B cell (primary cell): ENCODE data around the gene HSD11B2. TPM values are rescaled to one million over a fixed set of nuclear protein-coding genes. Genes with fewer than 3 reads are reported as not detected.
A peak's percentile ranks its signal among the peaks of the same experiment; 100 is the strongest.

ENCODE experiments used
- ATAC-seq: fragments of 200-7000 bp; cut with Tn5 transposase; one replicate; pipeline ENCODE4 v1.10.0; 2021; ENCODE audit warnings: low read depth, mild to moderate bottlenecking, moderate number of reproducible peaks, moderate library complexity
- CTCF ChIA-PET: fragments of 350-600 bp; sonication (Branson Sonifier 250); formaldehyde crosslinking; loops from one replicate; lab custom pipeline; 2021; ENCODE audit warnings: antibody characterized with exemption, inconsistent platforms; lab: Charles Lee
- POLR2A ChIA-PET: fragments of 350-600 bp; sonication (Branson Sonifier 250); formaldehyde crosslinking; loops from one replicate; lab custom pipeline; 2021; ENCODE audit warnings: antibody characterized with exemption; lab: Charles Lee
- DNase-seq: peaks from one replicate; pipeline ENCODE4 v3.0.0; 2013
- H2AFZ ChIP-seq: 2 replicates; pipeline ENCODE4 v1.6.1; 2012; ENCODE audit warnings: mild to moderate bottlenecking, low read depth, low read length; ENCODE audit not compliant: insufficient read depth, poor library complexity, severe bottlenecking
- H3K27ac ChIP-seq, 2 donors: 1 replicate in 1 of 2; 2 replicates in 1 of 2; pipeline ENCODE4 v1.5.1; 2012 to 2013; ENCODE audit warnings: low read length in 2 of 2, mild to moderate bottlenecking in 2 of 2, moderate library complexity in 1 of 2
- H3K27me3 ChIP-seq, 4 experiments: fragments of 200-600 bp in 1 of 4; sonication (generic) in 1 of 4; replicated peaks in 1 of 4; 1 replicate in 2 of 4; 2 replicates in 2 of 4; pipeline versions ENCODE4 v1.6.1 to v1.7.0; 2013 to 2016; ENCODE audit warnings: low read length in 3 of 4, mild to moderate bottlenecking in 2 of 4, mixed read lengths in 1 of 4, moderate library complexity in 1 of 4; ENCODE audit not compliant: insufficient read depth in 4 of 4, control insufficient read depth in 3 of 4; ENCODE audit errors: control extremely low read depth in 1 of 4
- H3K36me3 ChIP-seq, 2 experiments: replicated peaks in 1 of 2; 1 replicate in 1 of 2; 2 replicates in 1 of 2; pipeline versions ENCODE4 v1.6.1 to v1.7.1; 2013; ENCODE audit warnings: low read length in 1 of 2; ENCODE audit not compliant: insufficient read depth in 2 of 2, control insufficient read depth in 1 of 2; ENCODE audit errors: control extremely low read depth in 1 of 2, extremely low read depth in 1 of 2
- H3K4me1 ChIP-seq, 2 donors: fragments of 200-600 bp in 1 of 2; sonication (generic) in 1 of 2; 1 replicate in 1 of 2; 2 replicates in 1 of 2; pipeline versions ENCODE4 v1.5.1 to v1.6.1; 2013 to 2017; ENCODE audit warnings: low read length in 2 of 2; ENCODE audit not compliant: control insufficient read depth in 2 of 2, insufficient read depth in 2 of 2
- H3K4me2 ChIP-seq: replicated peaks from 2 replicates; pipeline ENCODE3; 2012; ENCODE audit warnings: mild to moderate bottlenecking, low read depth, low read length; ENCODE audit not compliant: poor library complexity, severe bottlenecking
- H3K4me3 ChIP-seq, 5 experiments: fragments of 200-600 bp in 1 of 5; sonication (generic) in 1 of 5; 1 replicate in 3 of 5; 2 replicates in 2 of 5; pipeline versions ENCODE4 v1.5.1 to v1.7.0; 2011 to 2016; ENCODE audit warnings: low read length in 4 of 5, mild to moderate bottlenecking in 4 of 5, low read depth in 2 of 5, control low read depth in 1 of 5, moderate library complexity in 1 of 5; ENCODE audit not compliant: insufficient read depth in 1 of 5; ENCODE audit errors: control extremely low read depth in 1 of 5, extremely low read depth in 1 of 5
- H3K79me2 ChIP-seq: fragments of 200-600 bp; sonication (generic); one replicate; pipeline ENCODE4 v1.6.0; 2016; ENCODE audit warnings: low read length; ENCODE audit not compliant: control insufficient read depth, insufficient read depth
- H3K9ac ChIP-seq: fragments of 200-600 bp; sonication (generic); 2 replicates; pipeline ENCODE4 v1.6.1; 2017; ENCODE audit warnings: mild to moderate bottlenecking, low read length, moderate library complexity
- H3K9me3 ChIP-seq, 3 donors: one replicate each; pipeline versions ENCODE4 v1.6.1 to v1.7.1; 2013; ENCODE audit warnings: low read length in 2 of 3; ENCODE audit not compliant: control insufficient read depth in 2 of 3, insufficient read depth in 1 of 3; ENCODE audit errors: control extremely low read depth in 1 of 3
- H4K20me1 ChIP-seq: 2 replicates; pipeline ENCODE4 v1.6.0; 2012; ENCODE audit warnings: mild to moderate bottlenecking, low read length; ENCODE audit not compliant: insufficient read depth, control insufficient read depth, poor library complexity, severe bottlenecking
- H3K27ac Mint-ChIP-seq: one replicate; pipeline ENCODE4 v1.8.0; 2021; ENCODE audit warnings: mixed read lengths
- H3K27me3 Mint-ChIP-seq: one replicate; pipeline ENCODE4 v1.8.0; 2021; ENCODE audit warnings: mixed read lengths
- H3K4me1 Mint-ChIP-seq: one replicate; pipeline ENCODE4 v1.8.0; 2021; ENCODE audit warnings: mixed read lengths
- H3K4me3 Mint-ChIP-seq: one replicate; pipeline ENCODE4 v1.8.0; 2021; ENCODE audit warnings: mixed read lengths
- H3K9me3 Mint-ChIP-seq: one replicate; pipeline ENCODE4 v1.8.0; 2022; ENCODE audit warnings: mixed read lengths; ENCODE audit not compliant: insufficient read depth
- EZH2 ChIP-seq: IDR thresholded peaks from 2 replicates; pipeline ENCODE4 v1.6.1; 2012; ENCODE audit warnings: borderline replicate concordance, low read depth, mild to moderate bottlenecking, moderate library complexity, low read length; ENCODE audit not compliant: insufficient read depth, poor library complexity, severe bottlenecking
- WGBS: methylation state at CpG from one replicate; pipeline ENCODE4 v1.1.5; 2013; ENCODE audit warnings: missing lambda C conversion rate; ENCODE audit not compliant: insufficient coverage; 5-methylcytosine and 5-hydroxymethylcytosine counted together
- intact Hi-C: fragments of 100-400 bp; cut with micrococcal nuclease; formaldehyde crosslinking; loops from one replicate; pipeline ENCODE4 v1.10.0; 2022
- polyA plus RNA-seq: library from polyadenylated mRNA; depleted of rRNA; stranded (reverse); fragments of >200 nt; gene quantifications from 2 replicates; pipeline ENCODE4 v1.2.3, GENCODE V29; 2012
- total RNA-seq, 2 donors: library from RNA; stranded (reverse); fragments of 120-200 nt in 1 of 2; gene quantifications; 1 replicate in 1 of 2; 2 replicates in 1 of 2; pipeline versions ENCODE4 v1.2.3 to v1.2.4, GENCODE V29; 2013 to 2022
- TF ChIP-seq, protein P1 (sequence below): fragments of 200-600 bp; IDR thresholded peaks from one replicate; pipeline ENCODE4 v1.8.0; 2022; ENCODE audit warnings: antibody characterized with exemption, mild to moderate bottlenecking

The HSD11B2 gene
- total and polyA plus RNA-seq, 2 donors (not counting 1 experiment from before 2014, with no cell fraction given): 0.09 TPM; not detected in 1

DNA sequence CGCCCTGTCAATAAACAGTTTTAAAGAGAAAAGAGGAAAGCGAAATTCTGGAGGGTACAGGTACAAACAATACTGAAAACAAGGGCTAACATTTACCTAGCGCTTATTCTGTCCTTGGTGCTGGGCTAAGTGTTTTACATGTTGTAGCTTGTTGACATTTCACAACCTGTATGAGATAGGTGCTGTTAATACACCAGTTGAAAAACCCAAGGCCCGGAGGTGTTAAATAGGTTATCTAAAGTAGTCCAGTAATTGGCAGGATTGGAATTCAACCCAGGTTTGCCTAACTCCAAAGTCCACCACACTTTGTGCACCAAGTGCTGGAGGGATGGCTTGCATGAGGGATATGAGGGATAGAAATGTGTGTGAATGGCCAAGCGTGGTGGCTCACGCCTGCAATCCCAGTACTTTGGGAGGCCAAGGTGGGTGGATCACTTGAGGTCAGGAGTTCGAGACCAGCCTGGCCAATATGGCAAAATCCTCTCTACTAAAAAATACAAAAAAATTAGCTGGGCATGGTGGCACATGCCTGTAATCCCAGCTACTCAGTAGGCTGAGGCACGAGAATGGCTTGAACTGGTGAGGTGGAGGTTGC lies 47.1 kb downstream of the HSD11B2 start:
- Histone ChIP-seq H3K27me3 (no peaks in the 10 kb centered on the region), H3K9ac (no peak overlapping the region), H3K36me3 (peaks cover 0 to 27% of the 10 kb centered on the region in 2 experiments), H3K4me1 (peaks cover 30 to 43% of the 10 kb centered on the region in 2 donors), H3K4me2 (no peak overlapping the region), H2AFZ (no peak overlapping the region), H4K20me1 (peaks cover 73% of the 10 kb centered on the region), H3K4me3 (no peak overlapping the region), H3K27ac (no peak overlapping the region), H3K9me3 (peaks cover 0 to 3% (median 0%) of the 10 kb centered on the region in 3 donors), H3K79me2 (peaks cover 97% of the 10 kb centered on the region)
- DNase-seq: no peak
- Mint-ChIP-seq H3K27ac (no peak overlapping the region), H3K27me3 (no peaks in the 10 kb centered on the region), H3K9me3 (no peaks in the 10 kb centered on the region), H3K4me1 (peaks cover 62% of the 10 kb centered on the region), H3K4me3 (peak overlapping the region; percentile 14)
- ChIA-PET POLR2A (no interaction called here), CTCF (interaction anchor here (7.0 to 23.6 kb wide), 2 partner anchors 16 to 39 kb away, joined by 127 to 817 read pairs; no protein-coding TSS in a partner anchor)
- intact Hi-C loops: no loop called here
- no peak for ATAC-seq
- 100% methylated on average over 2 of the region's 8 CpGs for WGBS
- TF ChIP-seq, protein P1, sequence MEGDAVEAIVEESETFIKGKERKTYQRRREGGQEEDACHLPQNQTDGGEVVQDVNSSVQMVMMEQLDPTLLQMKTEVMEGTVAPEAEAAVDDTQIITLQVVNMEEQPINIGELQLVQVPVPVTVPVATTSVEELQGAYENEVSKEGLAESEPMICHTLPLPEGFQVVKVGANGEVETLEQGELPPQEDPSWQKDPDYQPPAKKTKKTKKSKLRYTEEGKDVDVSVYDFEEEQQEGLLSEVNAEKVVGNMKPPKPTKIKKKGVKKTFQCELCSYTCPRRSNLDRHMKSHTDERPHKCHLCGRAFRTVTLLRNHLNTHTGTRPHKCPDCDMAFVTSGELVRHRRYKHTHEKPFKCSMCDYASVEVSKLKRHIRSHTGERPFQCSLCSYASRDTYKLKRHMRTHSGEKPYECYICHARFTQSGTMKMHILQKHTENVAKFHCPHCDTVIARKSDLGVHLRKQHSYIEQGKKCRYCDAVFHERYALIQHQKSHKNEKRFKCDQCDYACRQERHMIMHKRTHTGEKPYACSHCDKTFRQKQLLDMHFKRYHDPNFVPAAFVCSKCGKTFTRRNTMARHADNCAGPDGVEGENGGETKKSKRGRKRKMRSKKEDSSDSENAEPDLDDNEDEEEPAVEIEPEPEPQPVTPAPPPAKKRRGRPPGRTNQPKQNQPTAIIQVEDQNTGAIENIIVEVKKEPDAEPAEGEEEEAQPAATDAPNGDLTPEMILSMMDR: no peak
- no peak for TF ChIP-seq EZH2
